Smooth muscle cell (in vitro differentiated cells): ENCODE data around the gene CACNG7. TPM values are rescaled to one million over a fixed set of nuclear protein-coding genes. Genes with fewer than 3 reads are reported as not detected.

ENCODE experiments used
- DNase-seq: peaks from one replicate; lab custom pipeline; 2025; ENCODE audit not compliant: unreplicated experiment; lab: John Stamatoyannopoulos, UW
- H2AFZ ChIP-seq: fragments of 200-600 bp; sonication (generic); 2 replicates; pipeline ENCODE4 v1.6.0; 2016; ENCODE audit warnings: antibody characterized with exemption, low read depth, mild to moderate bottlenecking
- H3F3A ChIP-seq: fragments of 200-600 bp; sonication (generic); 2 replicates; pipeline ENCODE4 v1.6.0; 2017; ENCODE audit warnings: antibody characterized with exemption, low read depth
- H3K27ac ChIP-seq: fragments of 200-600 bp; sonication (generic); 2 replicates; pipeline ENCODE4 v1.5.1; 2016; ENCODE audit warnings: low read depth, mild to moderate bottlenecking
- H3K27me3 ChIP-seq: fragments of 200-600 bp; sonication (generic); 2 replicates; pipeline ENCODE4 v1.6.1; 2016; ENCODE audit warnings: low read depth, mild to moderate bottlenecking
- H3K36me3 ChIP-seq: fragments of 200-600 bp; sonication (generic); 2 replicates; pipeline ENCODE4 v1.5.1; 2016; ENCODE audit warnings: low read depth
- H3K4me1 ChIP-seq: fragments of 200-600 bp; sonication (generic); 2 replicates; pipeline ENCODE4 v1.5.1; 2016; ENCODE audit warnings: low read depth
- H3K4me2 ChIP-seq: fragments of 200-600 bp; sonication (generic); 2 replicates; pipeline ENCODE4 v1.6.0; 2016; ENCODE audit warnings: mild to moderate bottlenecking
- H3K4me3 ChIP-seq: fragments of 200-600 bp; sonication (generic); 2 replicates; pipeline ENCODE4 v1.5.1; 2016; ENCODE audit warnings: mild to moderate bottlenecking
- H3K79me2 ChIP-seq: fragments of 200-600 bp; sonication (generic); 2 replicates; pipeline ENCODE4 v1.6.0; 2016; ENCODE audit warnings: low read depth, mild to moderate bottlenecking
- H3K9ac ChIP-seq: fragments of 200-600 bp; sonication (generic); 2 replicates; pipeline ENCODE4 v1.6.0; 2016; ENCODE audit warnings: low read depth
- H3K9me3 ChIP-seq: fragments of 200-600 bp; sonication (generic); replicated peaks from 2 replicates; pipeline ENCODE4 v1.5.1; 2016; ENCODE audit warnings: low read depth
- H4K20me1 ChIP-seq: fragments of 200-600 bp; sonication (generic); 2 replicates; pipeline ENCODE4 v1.6.0; 2016; ENCODE audit warnings: low read depth
- CTCF ChIP-seq: fragments of 200-600 bp; sonication (generic); IDR thresholded peaks from 2 replicates; pipeline ENCODE4 v1.5.1; 2017; ENCODE audit warnings: borderline replicate concordance, mild to moderate bottlenecking, antibody characterized with exemption; ENCODE audit not compliant: insufficient read depth, poor library complexity, severe bottlenecking
- WGBS: methylation state at CpG from one replicate; pipeline ENCODE4 v1.1.7; 2016; ENCODE audit warnings: low lambda C conversion rate; 5-methylcytosine and 5-hydroxymethylcytosine counted together
- polyA plus RNA-seq: library from polyadenylated mRNA; unstranded; fragments of >200 nt; fragmentation: Nextera tagmentation; extraction: Ambion mirVana; gene quantifications from 2 replicates; pipeline ENCODE4 v1.2.1, GENCODE V29; 2016
- total RNA-seq: library from RNA; depleted of rRNA; stranded (reverse); fragments of >200 nt; gene quantifications from 2 replicates; pipeline ENCODE4 v1.2.3, GENCODE V29; 2014

Gene CACNG7
- total and polyA plus RNA-seq, 2 experiments from 2014 or later, result 1.3 to 6.1 TPM

GRCh38 chr19:53879140-53880081, 29.7 kb upstream of the CACNG7 start:
- TF ChIP-seq CTCF, result no peak
- Histone ChIP-seq H3K79me2 (peaks cover 1% of the 10 kb centered on the region), H3K9ac (peak overlapping the region; percentile 41), H3K4me2 (peak overlapping the region; percentile 86), H3K36me3 (no peaks in the 10 kb centered on the region), H3K4me1 (peaks cover 6% of the 10 kb centered on the region), H4K20me1 (peaks cover 28% of the 10 kb centered on the region), H3K27ac (no peak overlapping the region), H3K9me3 (no peaks in the 10 kb centered on the region), H3K4me3 (peak overlapping the region; percentile 60), H2AFZ (no peak overlapping the region), H3K27me3 (peaks cover 44% of the 10 kb centered on the region), H3F3A (peaks cover 23% of the 10 kb centered on the region)
- peak; percentile 70 for DNase-seq
- WGBS, result 3% methylated on average over 50 of the region's 51 CpGs

GRCh38 chr19:53880711-53881481, 28.2 kb upstream of the CACNG7 start:
- Histone ChIP-seq H3K27ac (no peak overlapping the region), H3K79me2 (no peaks in the 10 kb centered on the region), H3K4me3 (peak overlapping the region; percentile 38), H3K9ac (no peak overlapping the region), H3K27me3 (peaks cover 59% of the 10 kb centered on the region), H3K4me1 (peaks cover 6% of the 10 kb centered on the region), H2AFZ (no peak overlapping the region), H3F3A (peaks cover 16% of the 10 kb centered on the region), H3K36me3 (no peaks in the 10 kb centered on the region), H4K20me1 (peaks cover 13% of the 10 kb centered on the region), H3K9me3 (no peaks in the 10 kb centered on the region), H3K4me2 (peak overlapping the region; percentile 82)
- no peak for TF ChIP-seq CTCF
- no peak for DNase-seq
- 30% methylated on average over 6 of the region's 6 CpGs for WGBS

- peak within 1 kb of the TSS; percentile 38 for H3K4me3 ChIP-seq
- H3K4me2 ChIP-seq, result peak within 1 kb of the TSS; percentile 82
- peaks cover 10% of the 10 kb centered on the region for H3F3A ChIP-seq
- H3K9me3 ChIP-seq, result no peaks in the 10 kb centered on the region
- H3K79me2 ChIP-seq, result no peaks in the 10 kb centered on the region
- peaks cover 7% of the 10 kb centered on the region for H4K20me1 ChIP-seq
- H3K4me1 ChIP-seq, result peaks cover 6% of the 10 kb centered on the region
- no peaks in the 10 kb centered on the region for H3K36me3 ChIP-seq
- TF ChIP-seq CTCF, result peak; percentile 42
- peaks cover 59% of the 10 kb centered on the region for H3K27me3 ChIP-seq
- 4% methylated on average over 28 of the region's 49 CpGs for WGBS
- no peak within 1 kb of the TSS for H3K9ac ChIP-seq
- DNase-seq, result peak; percentile 30
- H3K27ac ChIP-seq, result no peak within 1 kb of the TSS
- H2AFZ ChIP-seq, result no peak within 1 kb of the TSS
These were observed 27.3 kb upstream of the CACNG7 start, which contains the start of gene PRKCG for GRCh38 chr19:53881482-53882390. PRKCG (plus strand) TSS chr19:53882197; CDS start chr19:53882495, 298 bp downstream.
